Muscle of back (tissue), 11 donors: Measurements from ENCODE around the gene TMEM235. TPM values are rescaled to one million over a fixed set of nuclear protein-coding genes. Genes with fewer than 3 reads are reported as not detected.
"Not testable (repeated sequence)": the region's sequence is repeated elsewhere in the genome, so short reads cannot be mapped to it uniquely, and the experiment has no call there.

Experiments used
- DNase-seq, 3 donors: peaks; one replicate each; pipeline versions ENCODE4 v3.0.0 to v3.0.0-alpha.2; 2013
- polyA plus RNA-seq, 10 donors: library from polyadenylated mRNA; unstranded; fragments of 120-200 nt; gene quantifications; one replicate each; pipeline ENCODE4 v1.2.1, GENCODE V29; 2013; ENCODE audit not compliant: insufficient read length in 10 of 10

TMEM235 gene
- polyA plus RNA-seq, 10 donors: 0.11 to 0.14 TPM; not detected in 8

GRCh38 chr17:78237401-78238012, 6.1 kb downstream of the TMEM235 start:
- DNase-seq: peak in 2 of 3 donors; percentile 59 to 83

GRCh38 chr17:78238823-78239488, 7.5 kb downstream of the TMEM235 start:
- DNase-seq: no peak

- no peak for DNase-seq
Observed at GRCh38 chr17:78239489-78239931, 8.1 kb downstream of the TMEM235 start.

GRCh38 chr17:78240012-78240655, 8.7 kb downstream of the TMEM235 start:
- DNase-seq: no peak

GRCh38 chr17:78240839-78241238, 9.4 kb downstream of the TMEM235 start:
- DNase-seq: no peak

GRCh38 chr17:78241277-78242023, 10.0 kb downstream of the TMEM235 start:
- DNase-seq: no peak

GRCh38 chr17:78242024-78242742, 10.8 kb downstream of the TMEM235 start:
- no peak for DNase-seq

- DNase-seq: no peak
Observed at GRCh38 chr17:78247304-78247703, 15.9 kb downstream of the TMEM235 start.

- no peak for DNase-seq
Observed at GRCh38 chr17:78248051-78248914, 16.9 kb downstream of the TMEM235 start.

- DNase-seq: no peak
Observed at GRCh38 chr17:78249074-78249817, 17.8 kb downstream of the TMEM235 start.

GRCh38 chr17:78249818-78250806, 18.7 kb downstream of the TMEM235 start:
- DNase-seq: no peak

- DNase-seq: peak; percentile 66 to 91 (median 86)
Observed at GRCh38 chr17:78250891-78251772, 19.7 kb downstream of the TMEM235 start.

GRCh38 chr17:78251773-78252103, 20.3 kb downstream of the TMEM235 start:
- DNase-seq: no peak

GRCh38 chr17:78252111-78252634, 20.7 kb downstream of the TMEM235 start:
- DNase-seq: no peak

GRCh38 chr17:78252701-78253635, 21.5 kb downstream of the TMEM235 start:
- DNase-seq: no peak

GRCh38 chr17:78253636-78253945, 22.2 kb downstream of the TMEM235 start:
- DNase-seq: not testable (repeated sequence)
